Activated CD4-positive, CD25-positive, alpha-beta regulatory T cell treated with anti-CD3 and anti-CD28 coated beads, Interleukin-2, amount 50 U/mL, for 24 hours (primary cell): ENCODE results near the gene ZNF341.

Experiments used
- ATAC-seq, 2 donors: fragments of 150-1000 bp; cut with Tn5 transposase; one replicate each; pipeline ENCODE4 v1.10.0; 2021; ENCODE audit warnings: mild to moderate bottlenecking in 1 of 2, moderate library complexity in 1 of 2

ZNF341 gene

DNA sequence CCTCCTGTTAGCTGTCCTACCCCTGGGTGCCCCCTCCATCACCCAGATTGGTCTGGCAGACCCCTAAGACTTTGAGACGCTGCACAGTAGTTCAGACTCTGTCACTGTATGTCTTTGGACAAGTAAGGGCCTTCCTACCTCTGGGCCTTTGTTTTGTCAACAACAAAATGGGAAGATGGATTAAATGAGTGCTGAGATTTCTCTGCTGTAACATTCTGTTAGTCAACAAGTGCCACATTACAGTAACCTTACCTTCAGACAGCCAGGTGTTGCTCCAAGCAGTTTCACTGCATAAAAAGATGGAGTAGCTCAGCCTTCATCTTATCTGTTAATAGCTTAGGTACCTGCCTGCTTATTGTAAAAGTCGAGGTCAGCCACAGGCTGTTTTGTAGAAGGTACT is 95.3 kb downstream of the ZNF341 start:
- ATAC-seq: no peak

- ATAC-seq: no peak
Observed at GRCh38 chr20:33827634-33828325, 96.0 kb downstream of the ZNF341 start.

DNA sequence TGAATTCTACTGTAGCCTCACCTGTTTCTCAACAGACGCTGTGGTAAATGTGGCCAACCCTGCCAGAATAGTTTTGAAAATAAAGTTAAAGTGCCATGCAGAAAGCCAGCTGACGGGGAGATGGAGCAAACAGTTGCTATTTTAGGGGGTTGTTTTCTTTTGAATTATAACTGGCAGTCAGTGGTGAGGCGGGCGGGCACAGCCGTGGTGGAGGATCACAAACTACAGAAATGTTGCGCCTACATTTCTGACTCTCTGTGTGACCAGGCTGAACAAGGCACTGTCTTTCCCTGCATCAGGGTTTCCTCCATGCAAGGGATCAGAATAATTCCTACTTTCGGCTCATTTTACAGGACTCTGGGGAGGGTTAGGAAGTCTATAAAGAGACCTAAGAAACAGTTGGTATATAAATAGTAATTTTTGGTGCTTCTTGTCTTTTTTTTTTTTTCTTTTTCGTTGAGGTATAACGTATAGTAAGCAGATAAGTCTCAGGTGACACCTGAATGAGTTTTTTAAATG is 96.6 kb downstream of the ZNF341 start:
- no peak for ATAC-seq

DNA sequence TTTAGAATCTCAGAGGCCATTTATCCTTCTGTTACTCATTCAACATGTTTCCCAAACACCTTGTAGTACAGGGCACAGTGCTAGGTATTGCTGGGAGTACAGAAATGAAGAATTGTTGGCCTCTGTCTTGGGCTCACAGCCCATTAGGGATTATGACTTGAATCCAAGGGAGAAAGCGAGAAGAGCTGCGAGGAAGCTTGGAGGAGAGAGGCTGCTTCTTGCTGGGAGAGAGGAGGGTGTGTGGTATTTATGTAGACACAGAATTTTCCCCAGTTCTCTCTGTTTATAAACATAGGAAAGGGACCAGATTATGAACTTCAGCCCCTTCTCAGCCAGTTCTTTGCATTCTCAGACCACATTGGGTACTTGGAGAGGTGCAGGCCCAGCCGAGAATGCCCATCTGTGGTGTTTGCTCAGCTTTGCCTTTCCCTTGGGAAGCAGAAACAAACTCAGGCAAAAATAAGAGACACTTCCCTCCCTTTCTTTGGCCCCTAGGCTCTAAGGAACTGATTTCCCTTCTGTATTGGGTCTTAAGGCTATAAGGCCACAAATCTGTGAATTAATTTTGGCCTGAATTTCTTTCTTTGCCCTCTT is 97.3 kb downstream of the ZNF341 start:
- no peak for ATAC-seq

DNA sequence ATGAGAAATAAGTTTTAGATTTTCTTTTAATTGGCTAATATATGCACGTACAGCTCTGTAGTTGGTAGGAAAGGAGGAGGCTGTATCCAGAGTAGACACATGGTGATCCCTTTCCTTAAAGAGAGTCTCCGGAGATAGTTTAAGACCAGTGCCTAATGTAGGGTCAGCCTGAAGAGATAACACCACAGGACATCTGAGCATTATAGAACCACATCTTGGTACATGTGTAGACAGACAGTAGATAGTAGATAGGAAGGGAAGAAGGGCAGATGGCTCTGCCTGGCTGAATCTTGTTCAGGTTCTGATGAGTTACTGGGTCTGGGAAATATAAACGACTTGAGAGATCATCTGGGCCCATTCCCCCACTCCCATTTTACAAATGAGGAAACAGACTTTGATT is 97.8 kb downstream of the ZNF341 start:
- ATAC-seq: no peak

- ATAC-seq: no peak
Observed at GRCh38 chr20:33830371-33830770, 98.6 kb downstream of the ZNF341 start.

GRCh38 chr20:33832103-33832804 is 100.5 kb downstream of the ZNF341 start:
- no peak for ATAC-seq

DNA sequence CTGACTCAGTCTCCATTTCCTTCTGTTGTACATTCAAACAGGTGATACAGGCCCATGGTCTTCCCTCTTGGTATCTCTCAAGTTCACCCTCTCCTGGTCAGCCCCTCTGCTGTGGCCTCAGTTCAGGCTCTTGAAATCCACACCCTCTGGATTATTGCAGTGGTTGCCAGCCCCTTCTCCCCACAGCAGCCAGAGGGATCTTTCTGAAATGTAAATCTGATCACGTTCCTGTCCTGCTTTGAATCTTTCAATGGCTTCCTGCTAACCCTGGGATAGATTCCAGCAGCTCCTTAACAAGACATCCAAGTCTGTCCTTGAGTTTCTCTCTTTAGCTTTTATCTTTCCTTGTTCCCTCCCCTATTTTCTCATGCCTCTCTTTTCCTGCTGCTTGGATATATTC is 101.5 kb downstream of the ZNF341 start:
- ATAC-seq: no peak

GRCh38 chr20:33835615-33836172 is 103.9 kb downstream of the ZNF341 start:
- no peak for ATAC-seq

DNA sequence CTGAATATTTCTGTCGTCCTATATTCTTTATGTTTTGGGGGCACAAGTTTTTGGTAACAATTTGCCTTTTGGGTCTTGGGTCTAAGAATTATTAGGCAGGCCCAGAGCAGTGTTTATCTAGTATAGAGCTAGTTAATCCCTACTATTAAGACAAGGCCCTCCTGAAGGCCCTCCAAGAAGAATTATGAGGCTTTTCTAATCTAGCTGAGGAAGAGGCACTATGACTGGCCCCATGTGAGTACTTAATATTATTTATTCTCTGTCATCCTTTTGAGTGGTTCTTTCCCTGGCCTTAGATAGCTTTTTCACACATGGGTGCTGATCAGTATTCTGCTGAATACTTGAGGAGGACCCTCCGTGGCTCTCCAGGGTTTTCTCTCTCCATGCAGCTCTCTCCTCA is 104.5 kb downstream of the ZNF341 start:
- ATAC-seq: no peak

GRCh38 chr20:33837096-33837830 is 105.5 kb downstream of the ZNF341 start:
- no peak for ATAC-seq

DNA sequence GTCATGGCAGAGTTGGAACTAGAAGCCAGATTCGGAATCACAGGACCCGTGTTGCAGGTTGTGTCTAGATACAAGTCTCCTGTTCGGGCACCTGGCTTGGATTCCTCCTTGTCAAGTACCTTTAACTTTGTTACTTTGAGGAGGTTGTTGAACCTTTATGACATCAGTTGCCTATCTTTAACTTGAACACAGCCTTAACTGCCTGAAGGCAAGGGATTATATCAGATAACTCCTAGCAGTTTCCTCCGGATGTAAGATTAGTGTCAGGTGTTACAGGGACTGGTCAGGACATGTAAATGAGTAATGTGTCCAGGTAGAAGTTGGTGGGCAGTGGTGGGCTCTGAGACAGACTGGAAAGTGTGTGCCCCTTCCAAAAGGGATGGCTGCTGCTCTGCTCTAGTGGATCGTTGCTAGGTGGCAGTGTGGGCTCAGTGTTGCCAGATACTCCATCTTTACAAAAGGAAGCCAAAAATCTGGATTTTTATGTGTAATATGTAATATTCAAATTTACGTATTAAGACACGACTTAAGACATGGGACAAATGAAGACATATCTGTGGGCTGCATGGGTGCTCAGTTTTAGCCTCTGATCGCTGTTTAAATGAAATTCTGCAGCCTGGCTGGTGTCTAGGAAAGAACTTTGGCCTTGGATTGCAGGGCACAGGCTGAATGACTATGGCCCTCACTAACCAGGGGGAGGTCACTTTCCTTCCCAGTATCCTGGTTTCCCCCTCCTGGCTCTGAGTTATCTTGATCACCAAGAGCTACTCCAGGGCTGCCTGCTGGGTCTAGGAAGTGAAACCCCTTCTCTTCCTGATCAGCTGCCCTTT is 106.5 kb downstream of the ZNF341 start:
- no peak for ATAC-seq

DNA sequence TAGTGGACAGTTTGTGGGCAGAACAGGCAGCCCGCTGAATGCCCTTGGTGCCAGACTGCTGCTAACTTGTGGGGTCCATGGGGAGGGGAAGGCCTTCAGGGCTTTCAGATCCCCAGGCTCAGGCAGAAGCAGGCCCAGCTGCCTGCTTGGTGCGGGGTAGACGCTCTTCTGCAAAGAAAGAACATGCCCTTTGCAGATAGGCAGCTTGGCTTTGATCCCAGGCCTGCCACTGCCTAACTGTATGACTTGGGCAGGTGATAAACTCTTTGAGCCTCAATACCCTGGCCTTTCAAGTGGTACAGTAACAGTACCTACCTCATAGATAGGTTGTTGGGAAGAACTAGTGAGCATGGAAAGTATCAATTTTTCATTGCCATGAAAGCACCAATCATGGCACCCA is 107.8 kb downstream of the ZNF341 start:
- ATAC-seq: no peak

GRCh38 chr20:33840160-33840559 is 108.4 kb downstream of the ZNF341 start:
- no peak for ATAC-seq

DNA sequence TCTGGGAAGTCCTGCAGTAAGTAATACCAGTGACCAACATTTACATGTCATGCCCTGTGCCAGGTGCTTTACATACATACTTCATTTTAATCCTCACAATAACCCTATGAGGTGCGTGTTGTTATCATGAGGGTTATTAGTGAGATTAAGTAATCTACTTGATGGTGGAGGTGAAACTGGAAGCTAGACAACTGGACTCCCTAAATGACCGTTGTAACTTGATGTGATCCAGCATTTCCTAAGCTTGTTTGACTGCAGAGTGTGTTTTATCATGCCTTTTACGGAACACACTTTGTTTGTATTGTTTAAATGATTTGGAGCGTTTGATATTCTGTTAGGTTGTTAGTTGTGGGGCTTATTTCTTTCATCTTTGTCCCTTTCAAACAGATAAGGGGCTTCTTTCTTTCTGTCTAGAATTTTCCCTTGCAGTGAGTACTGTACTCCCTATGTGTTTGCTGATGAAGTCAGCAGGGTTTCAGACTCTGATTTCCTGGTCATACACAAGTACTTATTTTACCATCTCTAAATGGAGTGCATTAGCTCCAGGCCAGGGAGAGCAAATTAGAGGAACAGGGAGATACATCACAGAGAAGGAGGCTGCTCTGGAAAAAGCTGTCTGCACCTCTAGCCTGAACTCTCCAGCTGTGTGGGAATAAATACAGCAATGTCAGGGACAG is 109.1 kb downstream of the ZNF341 start:
- ATAC-seq: no peak

DNA sequence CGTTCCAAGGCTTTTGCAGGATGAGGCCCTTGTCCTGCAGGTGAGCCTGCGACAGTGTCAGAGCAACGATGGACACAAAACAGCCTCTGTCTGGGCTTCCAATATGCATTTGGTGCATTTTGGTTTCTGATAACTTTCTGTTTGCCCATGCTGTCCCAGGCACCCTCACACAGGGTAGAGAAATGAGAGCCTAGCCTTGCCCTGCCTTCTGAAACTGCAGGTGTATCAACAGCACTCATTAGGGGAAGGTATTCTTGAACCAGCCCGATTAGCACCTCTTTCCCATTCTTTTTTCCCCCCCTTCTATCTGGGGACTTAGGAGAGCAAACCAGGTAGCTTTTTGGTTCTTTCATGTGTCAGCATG is 109.6 kb downstream of the ZNF341 start:
- no peak for ATAC-seq
